Panc1 (cell line): ENCODE data around the gene MAPT.

ENCODE experiments used
- CTCF ChIP-seq: fragments of 450-650 bp; IDR thresholded peaks from 2 replicates; pipeline ENCODE4 v1.5.1; 2017; ENCODE audit warnings: mild to moderate bottlenecking
- POLR2AphosphoS5 ChIP-seq: IDR thresholded peaks from 2 replicates; pipeline ENCODE4 v1.6.1; 2012; ENCODE audit warnings: mild to moderate bottlenecking, low read depth, low read length, moderate library complexity
- SIN3A ChIP-seq: IDR thresholded peaks from 2 replicates; pipeline ENCODE4 v1.6.1; 2012; ENCODE audit warnings: low read depth, mild to moderate bottlenecking, low read length, moderate library complexity, borderline replicate concordance; ENCODE audit not compliant: insufficient read depth
- TCF7L2 ChIP-seq: IDR thresholded peaks from 2 replicates; pipeline ENCODE4 v1.6.1; 2011; ENCODE audit warnings: mild to moderate bottlenecking, low read depth, low read length, inconsistent platforms
- TF ChIP-seq, protein P1 (sequence below), 2 experiments: IDR thresholded peaks; 2 replicates each; pipeline ENCODE4 v1.6.1; 2011 to 2012; ENCODE audit warnings: low read depth in 2 of 2, control low read depth in 1 of 2, low read length in 1 of 2, mild to moderate bottlenecking in 1 of 2, moderate library complexity in 1 of 2; ENCODE audit not compliant: insufficient read depth in 1 of 2

- no peak for TF ChIP-seq POLR2AphosphoS5
- no peak for TF ChIP-seq CTCF
- TF ChIP-seq TCF7L2: no peak
- no peak for TF ChIP-seq SIN3A
- TF ChIP-seq, protein P1, sequence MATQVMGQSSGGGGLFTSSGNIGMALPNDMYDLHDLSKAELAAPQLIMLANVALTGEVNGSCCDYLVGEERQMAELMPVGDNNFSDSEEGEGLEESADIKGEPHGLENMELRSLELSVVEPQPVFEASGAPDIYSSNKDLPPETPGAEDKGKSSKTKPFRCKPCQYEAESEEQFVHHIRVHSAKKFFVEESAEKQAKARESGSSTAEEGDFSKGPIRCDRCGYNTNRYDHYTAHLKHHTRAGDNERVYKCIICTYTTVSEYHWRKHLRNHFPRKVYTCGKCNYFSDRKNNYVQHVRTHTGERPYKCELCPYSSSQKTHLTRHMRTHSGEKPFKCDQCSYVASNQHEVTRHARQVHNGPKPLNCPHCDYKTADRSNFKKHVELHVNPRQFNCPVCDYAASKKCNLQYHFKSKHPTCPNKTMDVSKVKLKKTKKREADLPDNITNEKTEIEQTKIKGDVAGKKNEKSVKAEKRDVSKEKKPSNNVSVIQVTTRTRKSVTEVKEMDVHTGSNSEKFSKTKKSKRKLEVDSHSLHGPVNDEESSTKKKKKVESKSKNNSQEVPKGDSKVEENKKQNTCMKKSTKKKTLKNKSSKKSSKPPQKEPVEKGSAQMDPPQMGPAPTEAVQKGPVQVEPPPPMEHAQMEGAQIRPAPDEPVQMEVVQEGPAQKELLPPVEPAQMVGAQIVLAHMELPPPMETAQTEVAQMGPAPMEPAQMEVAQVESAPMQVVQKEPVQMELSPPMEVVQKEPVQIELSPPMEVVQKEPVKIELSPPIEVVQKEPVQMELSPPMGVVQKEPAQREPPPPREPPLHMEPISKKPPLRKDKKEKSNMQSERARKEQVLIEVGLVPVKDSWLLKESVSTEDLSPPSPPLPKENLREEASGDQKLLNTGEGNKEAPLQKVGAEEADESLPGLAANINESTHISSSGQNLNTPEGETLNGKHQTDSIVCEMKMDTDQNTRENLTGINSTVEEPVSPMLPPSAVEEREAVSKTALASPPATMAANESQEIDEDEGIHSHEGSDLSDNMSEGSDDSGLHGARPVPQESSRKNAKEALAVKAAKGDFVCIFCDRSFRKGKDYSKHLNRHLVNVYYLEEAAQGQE (IDR thresholded peaks at IDR 0.05; ENCODE audit: insufficient read depth in 1 of 2, low read depth in 2 of 2, low read length in 1 of 2): no peak
Measured at GRCh38 chr17:45995627-45996270, 101.4 kb downstream of the MAPT start.
